BE2C (cell line): ENCODE results near the gene ECHS1.
"Not testable (repeated sequence)": the region's sequence is repeated elsewhere in the genome, so short reads cannot be mapped to it uniquely, and the experiment has no call there.

ENCODE experiments used
- DNase-seq: peaks from one replicate; pipeline ENCODE4 v3.0.0-alpha.2; 2020
- H3K27me3 ChIP-seq: fragments of 250-450 bp; sonication (Bioruptor Pico); 2 replicates; pipeline ENCODE4 v1.5.1; 2020; ENCODE audit warnings: mild to moderate bottlenecking
- H3K36me3 ChIP-seq: fragments of 250-450 bp; sonication (Bioruptor Pico); 2 replicates; pipeline ENCODE4 v1.5.1; 2020; ENCODE audit warnings: mild to moderate bottlenecking
- H3K4me1 ChIP-seq: fragments of 250-450 bp; sonication (Bioruptor Pico); 2 replicates; pipeline ENCODE4 v1.5.1; 2020
- H3K4me3 ChIP-seq: 2 replicates; pipeline ENCODE4 v1.5.1; 2011; ENCODE audit warnings: low read depth, low read length
- H3K9me3 ChIP-seq: fragments of 250-450 bp; sonication (Bioruptor Pico); 2 replicates; pipeline ENCODE4 v1.5.1; 2020
- TF ChIP-seq, protein P1 (sequence below): IDR thresholded peaks from 2 replicates; pipeline ENCODE4 v1.5.1; 2012; ENCODE audit warnings: mild to moderate bottlenecking, low read depth, low read length

The ECHS1 gene

DNA sequence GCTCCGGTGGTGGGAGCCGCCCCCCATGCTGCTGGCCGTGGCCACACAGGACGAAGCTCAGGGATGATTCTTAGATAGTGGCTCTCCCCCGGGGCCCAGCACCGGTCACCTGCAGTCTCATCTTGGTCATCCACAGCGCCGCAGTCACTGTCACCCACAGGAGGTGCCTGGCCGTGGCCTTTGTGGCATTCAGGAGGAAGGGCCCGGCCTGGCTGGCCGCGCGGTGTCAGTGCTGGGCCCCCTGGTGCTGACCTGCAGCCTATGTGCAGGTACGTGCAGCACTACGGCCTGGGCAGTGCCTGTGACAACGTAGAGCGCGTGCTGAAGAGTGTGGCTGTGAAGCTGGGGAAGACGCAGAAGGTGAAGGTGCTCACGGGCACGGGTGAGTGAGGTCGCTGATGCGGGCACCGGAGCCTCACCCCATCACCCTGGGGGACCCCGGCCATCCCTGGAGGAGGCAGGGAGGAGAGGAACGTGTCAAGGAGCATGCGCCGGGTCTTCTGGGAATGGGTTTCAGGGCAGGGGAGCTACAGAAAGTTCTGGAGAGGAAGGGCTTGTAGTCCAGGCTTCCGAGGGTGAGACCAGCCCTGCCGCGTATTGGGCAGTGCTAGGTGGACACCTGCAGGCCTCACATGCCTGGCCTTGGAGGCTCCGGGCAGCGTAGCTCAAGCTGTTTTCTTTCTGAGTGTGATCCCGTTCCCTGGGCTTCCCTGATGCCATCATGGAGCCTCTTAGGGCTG lies 46.2 kb upstream of the ECHS1 start:
- no peak overlapping the region for H3K4me3 ChIP-seq
- no peak for DNase-seq
- TF ChIP-seq, protein P1, sequence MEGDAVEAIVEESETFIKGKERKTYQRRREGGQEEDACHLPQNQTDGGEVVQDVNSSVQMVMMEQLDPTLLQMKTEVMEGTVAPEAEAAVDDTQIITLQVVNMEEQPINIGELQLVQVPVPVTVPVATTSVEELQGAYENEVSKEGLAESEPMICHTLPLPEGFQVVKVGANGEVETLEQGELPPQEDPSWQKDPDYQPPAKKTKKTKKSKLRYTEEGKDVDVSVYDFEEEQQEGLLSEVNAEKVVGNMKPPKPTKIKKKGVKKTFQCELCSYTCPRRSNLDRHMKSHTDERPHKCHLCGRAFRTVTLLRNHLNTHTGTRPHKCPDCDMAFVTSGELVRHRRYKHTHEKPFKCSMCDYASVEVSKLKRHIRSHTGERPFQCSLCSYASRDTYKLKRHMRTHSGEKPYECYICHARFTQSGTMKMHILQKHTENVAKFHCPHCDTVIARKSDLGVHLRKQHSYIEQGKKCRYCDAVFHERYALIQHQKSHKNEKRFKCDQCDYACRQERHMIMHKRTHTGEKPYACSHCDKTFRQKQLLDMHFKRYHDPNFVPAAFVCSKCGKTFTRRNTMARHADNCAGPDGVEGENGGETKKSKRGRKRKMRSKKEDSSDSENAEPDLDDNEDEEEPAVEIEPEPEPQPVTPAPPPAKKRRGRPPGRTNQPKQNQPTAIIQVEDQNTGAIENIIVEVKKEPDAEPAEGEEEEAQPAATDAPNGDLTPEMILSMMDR: no peak
- no peaks in the 10 kb centered on the region for H3K4me1 ChIP-seq
- H3K27me3 ChIP-seq: peaks cover 10% of the 10 kb centered on the region
- H3K36me3 ChIP-seq: peaks cover 7% of the 10 kb centered on the region; the same call in 1 of the 2 replicates
- H3K9me3 ChIP-seq: no peaks in the 10 kb centered on the region

DNA sequence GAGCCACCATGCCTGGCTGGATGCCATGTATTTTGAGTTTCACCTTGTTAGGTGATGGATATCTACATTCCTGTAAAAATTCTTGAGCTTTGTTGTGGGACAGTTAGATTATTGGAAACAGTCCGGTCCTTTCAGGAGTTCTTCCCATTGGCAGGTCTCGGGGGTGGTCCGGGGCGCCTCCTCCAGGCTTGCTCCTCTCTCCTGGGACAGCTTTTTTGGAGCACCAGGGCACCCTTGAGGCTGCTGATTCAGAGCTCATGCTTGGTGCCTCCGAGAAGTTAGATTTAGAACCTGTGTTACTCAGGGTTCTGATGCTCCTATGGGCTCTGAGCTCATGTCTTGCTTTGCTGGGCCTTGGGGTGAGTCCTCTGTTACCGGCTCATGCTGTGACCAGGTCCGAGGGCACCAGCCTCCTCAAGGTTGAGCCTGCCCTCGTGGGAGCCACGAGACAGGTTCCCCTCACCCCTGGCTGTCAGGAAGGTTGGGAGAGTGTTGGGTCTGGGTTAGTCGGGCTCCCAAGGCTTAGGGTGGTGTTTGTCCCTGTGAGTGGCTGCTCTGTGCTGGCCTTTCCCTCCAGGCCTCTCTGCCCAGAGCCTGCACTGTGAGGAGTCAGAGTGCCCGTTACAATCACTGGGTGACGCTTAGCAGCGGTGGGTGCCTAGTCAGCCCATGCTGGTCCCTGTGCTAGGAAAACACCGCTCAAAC lies 45.3 kb upstream of the ECHS1 start:
- Histone ChIP-seq H3K9me3 (no peaks in the 10 kb centered on the region), H3K4me3 (no peak overlapping the region), H3K27me3 (peaks cover 8% of the 10 kb centered on the region), H3K36me3 (peaks cover 8% of the 10 kb centered on the region), H3K4me1 (no peaks in the 10 kb centered on the region)
- TF ChIP-seq, protein P1: no peak
- no peak for DNase-seq

- TF ChIP-seq, protein P1: no peak
- H3K36me3 ChIP-seq: peaks cover 24% of the 10 kb centered on the region
- H3K4me1 ChIP-seq: no peaks in the 10 kb centered on the region
- no peaks in the 10 kb centered on the region for H3K9me3 ChIP-seq
- no peaks in the 10 kb centered on the region for H3K27me3 ChIP-seq
- DNase-seq: no peak
- H3K4me3 ChIP-seq: no peak overlapping the region
Observed at GRCh38 chr10:133415752-133416151, 42.6 kb upstream of the ECHS1 start.

GRCh38 chr10:133414401-133414800 lies 41.2 kb upstream of the ECHS1 start:
- not testable (repeated sequence) for H3K4me1 ChIP-seq, H3K9me3 ChIP-seq, DNase-seq, H3K4me3 ChIP-seq, H3K27me3 ChIP-seq
- H3K36me3 ChIP-seq: peaks cover 29% of the 10 kb centered on the region

DNA sequence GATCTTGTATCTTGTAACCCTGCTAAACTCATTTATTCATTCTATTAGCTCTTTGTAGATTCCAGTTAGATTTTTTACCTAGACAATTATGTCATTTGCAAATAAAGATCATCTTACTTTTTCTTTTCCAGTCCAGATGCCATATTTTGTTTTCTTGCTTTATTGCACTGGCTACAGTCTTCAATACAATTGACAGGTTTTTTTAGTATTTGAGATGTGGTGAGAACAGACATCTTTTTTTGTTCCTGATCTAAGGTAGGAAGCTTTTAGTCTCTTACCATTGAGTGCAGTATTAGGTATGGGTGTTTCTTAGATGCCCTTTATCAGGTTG lies 39.2 kb upstream of the ECHS1 start:
- TF ChIP-seq, protein P1: no peak
- Histone ChIP-seq H3K4me1 (no peaks in the 10 kb centered on the region), H3K36me3 (peaks cover 38% of the 10 kb centered on the region), H3K9me3 (no peaks in the 10 kb centered on the region), H3K4me3 (no peak overlapping the region), H3K27me3 (no peaks in the 10 kb centered on the region)
- DNase-seq: no peak

GRCh38 chr10:133411523-133412380 lies 38.6 kb upstream of the ECHS1 start:
- Histone ChIP-seq H3K9me3 (no peaks in the 10 kb centered on the region), H3K27me3 (no peaks in the 10 kb centered on the region), H3K4me3 (no peak overlapping the region), H3K36me3 (peaks cover 38% of the 10 kb centered on the region), H3K4me1 (no peaks in the 10 kb centered on the region)
- no peak for DNase-seq
- TF ChIP-seq, protein P1: no peak
